ENCODE data around the gene ZBTB20.
A peak's percentile ranks its signal among the peaks of the same experiment; 100 is the strongest.

ZBTB20 gene

DNA sequence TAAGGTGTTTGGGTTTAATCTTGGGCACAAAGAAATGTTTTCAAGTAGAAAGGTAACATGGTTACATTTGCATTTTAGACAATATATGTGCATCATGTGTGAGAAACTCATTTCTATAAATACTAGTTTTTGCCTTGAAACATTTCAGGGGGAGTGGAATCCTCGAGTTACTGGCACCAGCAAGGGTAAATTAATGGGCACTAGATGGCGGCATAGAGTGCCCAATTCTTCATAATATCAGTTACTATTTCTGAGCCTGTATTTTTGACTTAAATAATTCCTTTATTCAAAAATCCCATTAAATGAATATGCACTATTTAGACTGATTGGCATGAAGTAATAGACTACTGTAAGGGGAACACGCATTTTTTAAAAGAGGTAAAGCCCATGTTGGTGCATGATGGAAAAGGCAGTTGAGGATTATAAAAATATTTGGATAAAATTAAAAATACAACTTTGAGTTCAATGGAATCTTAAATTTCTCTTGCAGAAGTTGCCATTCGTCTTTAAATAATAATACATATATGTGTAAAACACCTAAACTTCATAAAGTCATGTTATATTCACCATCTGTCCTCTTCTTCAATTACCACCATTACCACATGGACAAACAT is 106.3 kb downstream of the ZBTB20 start:
- peak; percentile 16 for DNase-seq (ENCODE audit: low read depth)
- no peak overlapping the region for H3K4me3 ChIP-seq (ENCODE audit: control insufficient read depth, low read depth, low read length)
- peak; percentile 74 for TF ChIP-seq CTCF (IDR thresholded peaks at IDR 0.05; ENCODE audit: control insufficient read depth, insufficient read depth, low read depth, low read length, missing control alignments)

GRCh38 chr3:115040246-115040645 is 106.8 kb downstream of the ZBTB20 start:
- no peak overlapping the region for H3K4me3 ChIP-seq (ENCODE audit: control insufficient read depth, low read depth, low read length)
- no peak for TF ChIP-seq CTCF (IDR thresholded peaks at IDR 0.05; ENCODE audit: control insufficient read depth, insufficient read depth, low read depth, low read length, missing control alignments)
- no peak for DNase-seq (ENCODE audit: low read depth)

DNA sequence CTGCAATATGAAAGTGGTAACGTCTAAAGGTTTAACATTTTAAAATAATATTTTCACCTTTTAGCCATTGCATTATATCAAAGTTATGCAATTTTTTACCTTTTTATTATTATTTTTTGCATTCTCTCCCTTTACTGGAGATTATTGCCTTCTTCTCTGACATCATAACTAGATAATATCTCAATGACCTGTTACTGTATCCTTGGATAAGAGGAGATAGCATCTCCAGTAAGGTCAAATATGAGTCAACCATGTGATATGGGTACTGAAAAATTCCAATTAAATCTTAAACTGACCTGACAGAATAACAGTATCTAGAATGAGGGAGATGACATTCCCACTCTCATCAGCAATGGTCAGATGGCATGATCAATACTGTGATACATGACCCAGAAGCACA is 108.3 kb downstream of the ZBTB20 start:
- H3K4me3 ChIP-seq (ENCODE audit: control insufficient read depth, low read depth, low read length), result no peak overlapping the region
- no peak for DNase-seq (ENCODE audit: low read depth)
- no peak for TF ChIP-seq CTCF (IDR thresholded peaks at IDR 0.05; ENCODE audit: control insufficient read depth, insufficient read depth, low read depth, low read length, missing control alignments)

DNA sequence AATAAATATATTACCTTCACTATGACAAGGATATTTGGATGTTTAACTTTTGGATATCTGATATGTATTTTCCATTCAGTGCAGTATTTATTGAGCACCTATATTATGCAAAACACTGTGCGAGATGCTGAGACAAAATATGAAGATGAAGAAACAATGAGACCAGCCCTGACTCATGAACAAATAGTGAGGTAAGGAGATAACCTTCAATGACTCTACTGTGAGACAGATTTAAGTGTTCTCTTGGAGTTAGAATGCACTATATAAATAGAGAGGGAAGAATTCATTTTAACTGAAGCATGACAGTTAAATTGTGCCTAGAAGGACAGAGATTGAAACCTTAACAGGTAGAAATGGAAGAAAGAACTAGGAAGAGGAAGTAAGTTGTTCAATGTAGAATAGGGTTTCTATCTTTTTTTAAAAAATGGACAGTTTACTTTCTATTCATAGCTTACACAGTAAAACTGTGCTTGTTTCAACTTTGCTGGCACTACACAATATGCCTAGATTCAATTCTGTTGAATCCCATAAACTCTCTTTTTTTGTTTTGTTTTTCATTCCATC is 124.2 kb downstream of the ZBTB20 start:
- TF ChIP-seq CTCF (IDR thresholded peaks at IDR 0.05; ENCODE audit: control insufficient read depth, insufficient read depth, low read depth, low read length, missing control alignments), result no peak
- DNase-seq (ENCODE audit: low read depth), result no peak

GRCh38 chr3:115022199-115022598 is 124.9 kb downstream of the ZBTB20 start:
- no peak overlapping the region for H3K4me3 ChIP-seq (ENCODE audit: control insufficient read depth, low read depth, low read length)
- no peak for TF ChIP-seq CTCF (IDR thresholded peaks at IDR 0.05; ENCODE audit: control insufficient read depth, insufficient read depth, low read depth, low read length, missing control alignments)
- no peak for DNase-seq (ENCODE audit: low read depth)

More for the DNA sequence above, 124.2 kb downstream of the ZBTB20 start:
- H3K4me3 ChIP-seq (ENCODE audit: control insufficient read depth, low read depth, low read length), result no peak overlapping the region

GRCh38 chr3:115021061-115021460 is 126.0 kb downstream of the ZBTB20 start:
- TF ChIP-seq CTCF (IDR thresholded peaks at IDR 0.05; ENCODE audit: control insufficient read depth, insufficient read depth, low read depth, low read length, missing control alignments), result no peak
- H3K4me3 ChIP-seq (ENCODE audit: control insufficient read depth, low read depth, low read length), result no peak overlapping the region
- no peak for DNase-seq (ENCODE audit: low read depth)
